GM10248 (cell line): ENCODE measurements around the gene HTR2B.
"Not testable (repeated sequence)": the region's sequence is repeated elsewhere in the genome, so short reads cannot be mapped to it uniquely, and the experiment has no call there.

Experiments
- CTCF ChIA-PET: fragments of 300-600 bp; sonication (Branson Sonifier 250); formaldehyde crosslinking; extraction: SDS; loops from one replicate; lab custom pipeline; 2021; ENCODE audit warnings: antibody characterized with exemption; lab: Yijun Ruan, JAX
- POLR2A ChIA-PET: fragments of 350-650 bp; sonication (Branson Sonifier 250); formaldehyde crosslinking; extraction: SDS; loops from one replicate; lab custom pipeline; 2020; ENCODE audit warnings: antibody characterized with exemption; lab: Yijun Ruan, JAX
- DNase-seq: peaks from one replicate; pipeline ENCODE4 v3.0.0; 2012; ENCODE audit errors: extremely low spot score
- TF ChIP-seq, protein P1 (sequence below): IDR thresholded peaks from 2 replicates; pipeline ENCODE4 v1.5.1; 2012; ENCODE audit warnings: mild to moderate bottlenecking, low read depth; ENCODE audit errors: extremely low read depth, missing control alignments, control extremely low read depth

Gene HTR2B

GRCh38 chr2:231160701-231161100 is 35.9 kb upstream of the HTR2B start:
- CTCF ChIA-PET = interaction anchor here (0.9 to 1.1 kb wide), 2 partner anchors 13 to 14 kb away, joined by 3 read pairs; no protein-coding TSS in a partner anchor
- TF ChIP-seq, protein P1, sequence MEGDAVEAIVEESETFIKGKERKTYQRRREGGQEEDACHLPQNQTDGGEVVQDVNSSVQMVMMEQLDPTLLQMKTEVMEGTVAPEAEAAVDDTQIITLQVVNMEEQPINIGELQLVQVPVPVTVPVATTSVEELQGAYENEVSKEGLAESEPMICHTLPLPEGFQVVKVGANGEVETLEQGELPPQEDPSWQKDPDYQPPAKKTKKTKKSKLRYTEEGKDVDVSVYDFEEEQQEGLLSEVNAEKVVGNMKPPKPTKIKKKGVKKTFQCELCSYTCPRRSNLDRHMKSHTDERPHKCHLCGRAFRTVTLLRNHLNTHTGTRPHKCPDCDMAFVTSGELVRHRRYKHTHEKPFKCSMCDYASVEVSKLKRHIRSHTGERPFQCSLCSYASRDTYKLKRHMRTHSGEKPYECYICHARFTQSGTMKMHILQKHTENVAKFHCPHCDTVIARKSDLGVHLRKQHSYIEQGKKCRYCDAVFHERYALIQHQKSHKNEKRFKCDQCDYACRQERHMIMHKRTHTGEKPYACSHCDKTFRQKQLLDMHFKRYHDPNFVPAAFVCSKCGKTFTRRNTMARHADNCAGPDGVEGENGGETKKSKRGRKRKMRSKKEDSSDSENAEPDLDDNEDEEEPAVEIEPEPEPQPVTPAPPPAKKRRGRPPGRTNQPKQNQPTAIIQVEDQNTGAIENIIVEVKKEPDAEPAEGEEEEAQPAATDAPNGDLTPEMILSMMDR = no peak
- POLR2A ChIA-PET = no interaction called here
- no peak for DNase-seq

GRCh38 chr2:231159306-231159705 is 34.5 kb upstream of the HTR2B start:
- CTCF ChIA-PET = interaction anchor here (0.8 to 2.5 kb wide), 3 partner anchors 8 to 12 kb away, joined by 4 to 8 read pairs (median 7); no protein-coding TSS in a partner anchor
- no peak for DNase-seq
- POLR2A ChIA-PET = interaction anchor here (1.5 kb wide), 1 partner anchor 305 kb away, joined by 4 read pairs; the partner anchor contains the start of gene NCL
- TF ChIP-seq, protein P1 = no peak

DNA sequence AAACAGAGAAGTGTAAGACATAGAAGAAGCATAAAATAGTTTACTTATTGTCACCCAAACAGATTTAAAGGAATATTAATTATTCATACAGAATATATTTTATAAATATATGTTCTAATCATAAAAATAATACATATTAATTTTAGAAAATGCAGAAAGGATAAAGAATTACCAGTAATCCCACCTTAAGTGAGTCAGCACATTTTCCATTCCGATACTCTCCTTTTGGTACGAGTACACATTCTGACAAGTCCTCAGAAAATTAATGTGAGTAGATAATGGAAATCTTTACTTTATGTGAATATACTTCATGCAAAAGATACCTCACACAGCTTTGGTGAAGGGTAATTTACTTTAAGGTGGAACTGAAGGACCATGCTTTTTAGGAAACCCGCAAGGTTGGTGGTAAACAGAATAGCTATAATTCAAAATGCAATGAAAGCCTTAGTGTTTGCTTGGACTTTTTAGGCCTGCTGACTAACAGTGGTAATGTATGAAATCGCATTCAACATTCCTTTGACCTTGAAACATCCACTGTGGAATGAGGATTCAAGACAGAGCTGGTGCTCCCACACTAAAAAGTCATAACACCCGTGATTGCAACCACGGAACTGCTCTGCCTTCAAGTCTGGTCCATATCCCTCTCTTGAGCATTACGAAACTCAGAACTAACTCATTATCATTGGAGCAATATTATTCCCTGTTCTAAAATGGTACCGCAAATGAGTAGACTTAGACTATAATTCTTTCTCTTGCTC is 28.1 kb upstream of the HTR2B start:
- TF ChIP-seq, protein P1 = no peak
- no peak for DNase-seq
- POLR2A ChIA-PET = interaction anchor here (1.0 kb wide), 1 partner anchor 302 kb away, joined by 3 read pairs; no protein-coding TSS in a partner anchor
- CTCF ChIA-PET = interaction anchor here (0.7 to 1.3 kb wide), 2 partner anchors 10 to 258 kb away, joined by 3 read pairs; no protein-coding TSS in a partner anchor

DNA sequence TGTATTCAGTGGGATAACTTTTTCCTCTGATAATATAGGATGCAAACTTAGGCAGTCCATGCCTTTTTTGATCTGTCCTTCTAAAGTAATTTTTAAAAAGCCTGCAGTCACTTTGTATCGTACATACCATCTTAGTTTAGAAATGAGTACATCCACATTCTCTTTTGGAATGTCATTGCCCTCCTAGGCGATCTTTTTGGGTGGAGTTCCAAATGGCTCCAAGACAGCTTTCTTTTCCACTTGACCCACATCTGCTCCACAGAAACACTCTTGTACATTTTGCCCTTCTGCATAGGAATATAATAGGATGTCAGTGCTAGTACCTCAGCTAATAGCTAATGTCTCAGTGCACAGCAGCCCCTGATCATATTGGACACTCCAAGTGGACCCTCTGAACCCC is 21.8 kb upstream of the HTR2B start:
- POLR2A ChIA-PET = no interaction called here
- TF ChIP-seq, protein P1 = no peak

GRCh38 chr2:231144896-231145295 is 20.1 kb upstream of the HTR2B start:
- TF ChIP-seq, protein P1 = no peak
- DNase-seq = no peak
- POLR2A ChIA-PET = no interaction called here
- CTCF ChIA-PET = interaction anchor here (1.2 kb wide), 1 partner anchor 17 kb away, joined by 4 read pairs; no protein-coding TSS in a partner anchor

More for the DNA sequence above, 21.8 kb upstream of the HTR2B start:
- CTCF ChIA-PET = interaction anchor here (1.2 to 1.6 kb wide), 4 partner anchors 15 to 267 kb away, joined by 3 read pairs; no protein-coding TSS in a partner anchor
- DNase-seq = no peak

DNA sequence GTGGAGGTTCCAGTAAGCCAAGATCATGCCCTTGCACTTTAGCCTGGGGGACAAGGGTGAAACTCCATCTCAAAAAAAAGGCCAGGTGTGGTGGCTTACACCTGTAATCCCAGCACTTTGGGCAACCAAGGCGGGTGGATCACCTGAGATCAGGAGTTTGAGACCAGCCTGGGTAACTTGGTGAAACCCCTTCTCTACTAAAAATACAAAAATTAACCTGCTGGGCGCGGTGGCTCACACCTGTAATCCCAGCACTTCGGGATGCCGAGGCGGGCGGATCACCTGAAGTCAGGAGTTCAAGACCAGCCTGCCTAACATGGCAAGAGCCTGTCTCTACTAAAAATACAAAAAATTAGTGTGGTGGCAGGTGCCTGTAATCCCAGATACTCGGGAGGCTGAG is 16.0 kb upstream of the HTR2B start:
- DNase-seq, POLR2A ChIA-PET: not testable (repeated sequence)
- CTCF ChIA-PET = interaction anchor here (1.1 to 1.8 kb wide), 3 partner anchors 10 to 56 kb away, joined by 3 to 4 read pairs (median 4); no protein-coding TSS in a partner anchor

GRCh38 chr2:231139796-231140195 is 15.0 kb upstream of the HTR2B start:
- CTCF ChIA-PET = no interaction called here
- POLR2A ChIA-PET = no interaction called here
- TF ChIP-seq, protein P1 = no peak

More at GRCh38 chr2:231139796-231140195, 15.0 kb upstream of the HTR2B start:
- DNase-seq = no peak
